ENCODE results near the gene HNRNPLL. TPM values are rescaled to one million over a fixed set of nuclear protein-coding genes. Genes with fewer than 3 reads are reported as not detected.
A peak's percentile ranks its signal among the peaks of the same experiment; 100 is the strongest.
"Not testable (repeated sequence)": the region's sequence is repeated elsewhere in the genome, so short reads cannot be mapped to it uniquely, and the experiment has no call there.

The HNRNPLL gene
- total RNA-seq, 2 experiments from 2014 or later = 53.5 to 59.8 TPM

DNA sequence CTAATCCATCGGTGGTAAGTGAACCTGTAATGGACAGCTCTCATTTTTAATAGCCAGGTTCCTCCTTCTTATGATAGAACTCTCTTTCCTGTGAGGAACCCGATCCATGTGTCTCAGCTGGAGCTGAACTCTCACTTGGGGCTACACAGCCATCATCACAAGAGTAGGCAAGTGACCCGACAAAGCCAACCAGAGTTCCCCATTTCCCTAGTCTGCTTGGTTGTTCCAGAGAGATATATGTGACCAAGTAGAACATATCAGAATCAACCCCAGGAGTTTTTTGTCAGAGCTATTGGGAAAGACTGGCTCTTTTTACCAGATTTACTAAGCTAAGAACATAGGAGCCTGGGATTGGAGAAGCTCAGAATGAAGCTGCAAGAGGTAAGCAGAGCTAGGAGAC is 14.6 kb upstream of the HNRNPLL start:
- CTCF ChIA-PET = interaction anchor here (0.9 to 1.5 kb wide), 6 partner anchors 11 to 130 kb away, joined by 3 to 5 read pairs (median 4); no protein-coding TSS in a partner anchor
- Mint-ChIP-seq H3K27me3 (peaks cover 4% of the 10 kb centered on the region), H3K36me3 (ENCODE audit: low read depth) (no peaks in the 10 kb centered on the region), H3K9me3 (ENCODE audit: low read depth) (peaks cover 5% of the 10 kb centered on the region), H3K27ac (no peak overlapping the region), H3K4me1 (peaks cover 41% of the 10 kb centered on the region), H3K4me3 (no peak overlapping the region)
- POLR2A ChIA-PET = interaction anchor here (0.8 to 1.3 kb wide), 2 partner anchors 45 to 134 kb away, joined by 4 read pairs; partner anchors contain the start of gene SRSF7
- DNase-seq (no peak), ATAC-seq (no peak)
- intact Hi-C loops (cut with DNase I, micrococcal nuclease) = no loop called here

DNA sequence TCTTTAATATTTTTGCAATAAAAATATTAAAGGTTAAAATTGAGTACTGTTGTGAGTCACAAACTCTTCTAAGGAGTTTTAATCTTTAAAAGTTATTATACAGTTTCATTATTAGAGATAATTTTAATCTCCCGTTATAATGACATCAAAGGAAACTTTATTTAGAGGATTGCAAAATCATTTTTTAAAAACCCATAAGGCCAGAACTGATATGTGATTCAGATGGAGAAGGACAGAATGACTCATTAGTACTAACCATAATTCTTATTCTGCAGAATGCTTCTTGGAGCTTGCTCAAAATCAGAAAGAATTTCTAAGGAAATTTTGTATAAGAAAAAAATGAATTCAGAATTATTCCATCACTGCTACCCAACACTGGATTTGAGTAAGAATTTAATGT is 12.5 kb upstream of the HNRNPLL start:
- no peak for DNase-seq
- Mint-ChIP-seq H3K27me3 (peaks cover 4% of the 10 kb centered on the region), H3K4me1 (peaks cover 52% of the 10 kb centered on the region), H3K27ac (no peak overlapping the region), H3K9me3 (ENCODE audit: low read depth) (no peaks in the 10 kb centered on the region), H3K36me3 (ENCODE audit: low read depth) (no peaks in the 10 kb centered on the region), H3K4me3 (no peak overlapping the region)
- ChIA-PET POLR2A (no interaction called here), CTCF (interaction anchor here (1.0 kb wide), 1 partner anchor 26 kb away, joined by 3 read pairs; no protein-coding TSS in a partner anchor)
- ATAC-seq = peak; percentile 66
- intact Hi-C loops (cut with DNase I, micrococcal nuclease) = loop anchor here (1.0 kb wide), 2 partner anchors 38 to 52 kb away; no protein-coding TSS in a partner anchor

DNA sequence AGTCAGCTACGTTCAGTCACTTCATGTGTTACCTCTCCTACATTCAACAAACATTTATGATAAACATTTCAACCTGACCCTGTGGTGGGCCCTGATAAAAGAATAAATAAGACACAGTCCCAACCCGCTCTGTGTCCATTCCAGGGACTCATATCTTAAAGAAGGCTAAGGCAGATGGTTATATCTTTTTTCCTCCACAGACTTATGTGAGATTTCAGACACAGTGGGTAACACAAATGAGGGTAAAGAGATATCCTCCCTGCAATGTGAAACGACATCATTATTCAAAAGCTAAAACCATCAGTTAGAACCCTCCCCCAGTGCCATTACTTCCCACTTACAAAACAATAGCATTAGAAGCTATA is 11.1 kb upstream of the HNRNPLL start:
- POLR2A ChIA-PET = interaction anchor here (1.0 kb wide), 1 partner anchor 139 kb away, joined by 4 read pairs; no protein-coding TSS in a partner anchor

DNA sequence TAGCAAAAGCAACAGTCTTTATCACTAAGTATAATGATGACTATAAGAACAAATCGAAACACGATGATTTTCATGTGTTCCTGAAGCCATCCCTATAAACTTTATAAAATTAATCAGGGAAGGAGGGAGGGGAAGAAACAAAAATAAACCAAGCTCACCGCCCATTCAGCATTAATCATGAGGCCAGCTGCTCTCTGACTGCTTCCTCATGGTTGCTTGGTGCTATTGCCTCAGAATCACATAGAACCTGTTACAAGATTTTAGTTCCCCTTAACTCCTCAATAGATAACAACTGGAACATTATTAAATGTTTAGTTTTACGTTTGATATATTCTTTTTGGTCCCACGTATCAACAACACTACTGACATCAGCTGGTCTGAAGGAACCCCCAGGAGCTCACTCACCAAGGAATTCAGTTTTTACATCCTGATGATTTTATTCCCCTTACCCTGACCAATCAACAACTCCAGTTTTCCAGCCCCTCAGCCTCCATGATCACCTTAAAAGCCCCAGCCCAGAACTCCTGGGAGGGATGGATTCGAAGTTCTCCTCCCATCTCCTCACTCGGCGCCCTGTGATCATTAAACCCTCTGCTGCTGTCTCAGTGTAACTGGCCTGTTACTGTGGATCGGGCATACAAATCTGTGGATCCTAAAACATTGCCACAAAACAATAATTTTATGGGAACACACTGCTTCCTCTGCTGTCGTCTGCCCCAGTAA is 10.6 kb upstream of the HNRNPLL start:
- H3K27me3 Mint-ChIP-seq = peaks cover 4% of the 10 kb centered on the region
- H3K9me3 Mint-ChIP-seq (ENCODE audit: low read depth) = no peaks in the 10 kb centered on the region
- no peaks in the 10 kb centered on the region for H3K36me3 Mint-ChIP-seq (ENCODE audit: low read depth)
- peaks cover 63% of the 10 kb centered on the region for H3K4me1 Mint-ChIP-seq
- CTCF ChIA-PET = interaction anchor here (1.0 to 1.9 kb wide), 4 partner anchors 10 to 31 kb away, joined by 3 to 4 read pairs (median 4); no protein-coding TSS in a partner anchor
- no peak for ATAC-seq
- H3K27ac Mint-ChIP-seq = no peak overlapping the region
- no peak overlapping the region for H3K4me3 Mint-ChIP-seq
- POLR2A ChIA-PET = interaction anchor here (0.6 to 1.0 kb wide), 2 partner anchors 10 to 139 kb away, joined by 3 to 4 read pairs; no protein-coding TSS in a partner anchor
- DNase-seq = no peak
- intact Hi-C loops (cut with DNase I, micrococcal nuclease) = no loop called here

More for the DNA sequence above, 11.1 kb upstream of the HNRNPLL start:
- no peak for DNase-seq
- Mint-ChIP-seq H3K36me3 (ENCODE audit: low read depth) (no peaks in the 10 kb centered on the region), H3K4me1 (peaks cover 60% of the 10 kb centered on the region), H3K9me3 (ENCODE audit: low read depth) (no peaks in the 10 kb centered on the region), H3K4me3 (no peak overlapping the region), H3K27ac (no peak overlapping the region), H3K27me3 (peaks cover 4% of the 10 kb centered on the region)
- CTCF ChIA-PET = interaction anchor here (1.0 to 1.9 kb wide), 4 partner anchors 10 to 32 kb away, joined by 3 to 4 read pairs (median 4); no protein-coding TSS in a partner anchor
- no peak for ATAC-seq
- intact Hi-C loops (cut with DNase I, micrococcal nuclease) = no loop called here

DNA sequence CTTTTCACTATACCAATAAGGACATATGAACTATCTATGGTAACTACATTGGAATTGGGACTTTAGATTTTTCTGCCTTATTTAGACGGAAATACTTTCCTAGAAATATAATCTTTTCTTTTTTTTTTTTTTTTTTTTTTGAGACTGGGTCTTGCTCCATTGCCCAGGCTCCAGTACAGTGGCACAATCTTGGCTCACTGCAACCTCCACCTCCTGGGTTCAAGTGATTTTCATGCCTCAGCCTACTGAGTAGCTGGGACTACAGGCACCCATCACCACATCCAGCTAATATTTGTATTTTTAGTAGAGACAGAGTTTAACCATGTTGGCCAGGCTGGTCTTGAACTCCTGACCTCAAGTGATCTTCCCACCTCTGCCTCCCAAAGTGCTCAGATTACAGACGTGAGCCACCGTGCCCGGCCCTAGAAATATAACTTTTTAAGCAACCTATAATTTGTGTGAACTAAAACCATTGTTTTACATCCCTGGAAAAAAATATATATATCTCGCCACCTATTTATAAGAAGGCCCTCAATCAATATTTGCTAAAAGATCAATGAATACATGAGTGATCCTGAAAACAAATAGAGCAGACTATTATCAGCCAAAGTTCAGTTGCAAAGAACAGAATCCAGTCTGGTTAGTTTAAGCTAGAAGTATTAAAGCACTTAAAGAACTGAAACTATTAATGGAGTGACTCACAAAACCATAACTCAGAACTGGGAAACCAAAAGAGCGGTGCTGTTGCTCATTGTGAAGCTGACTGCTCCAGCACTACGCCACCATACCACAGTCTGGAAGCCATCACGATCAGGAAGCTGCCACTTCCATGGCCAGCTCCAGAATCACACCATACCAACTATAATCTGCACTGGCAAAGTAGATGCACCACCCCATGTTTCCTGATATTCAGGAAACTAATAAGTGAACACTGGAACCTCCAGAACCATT is 8.4 kb upstream of the HNRNPLL start:
- ATAC-seq (peak; percentile 75), DNase-seq (peak; percentile 46)
- Mint-ChIP-seq H3K27ac (no peak overlapping the region), H3K36me3 (ENCODE audit: low read depth) (no peaks in the 10 kb centered on the region), H3K9me3 (ENCODE audit: low read depth) (no peaks in the 10 kb centered on the region), H3K27me3 (peaks cover 2% of the 10 kb centered on the region), H3K4me1 (peaks cover 66% of the 10 kb centered on the region), H3K4me3 (no peak overlapping the region)
- intact Hi-C loops (cut with DNase I, micrococcal nuclease) = no loop called here
- ChIA-PET POLR2A (interaction anchor here (0.5 to 0.9 kb wide), 3 partner anchors 30 to 140 kb away, joined by 3 to 4 read pairs (median 4); partner anchors contain the start of gene SRSF7), CTCF (interaction anchor here (0.7 to 2.7 kb wide), 7 partner anchors 9 to 114 kb away, joined by 3 to 11 read pairs (median 6); partner anchors contain the start of genes GALM and HNRNPLL)

DNA sequence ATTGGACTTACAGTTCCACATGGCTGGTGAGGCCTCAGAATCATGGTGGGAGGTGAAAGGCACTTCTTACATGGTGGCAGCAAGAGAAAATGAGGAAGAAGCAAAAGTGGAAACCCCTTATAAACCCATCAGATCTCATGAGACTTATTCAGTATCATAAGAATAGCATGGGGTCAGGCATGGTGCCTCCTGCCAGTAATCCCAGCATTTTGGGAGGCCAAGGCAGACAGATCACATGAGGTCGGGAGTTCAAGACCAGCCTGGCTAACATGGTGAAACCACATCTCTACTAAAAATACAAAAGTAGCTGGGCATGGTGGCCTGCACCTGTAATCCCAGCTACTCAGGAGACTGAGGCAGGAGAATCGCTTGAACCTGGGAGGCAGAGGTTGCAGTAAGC is 6.5 kb upstream of the HNRNPLL start:
- peak overlapping the region; percentile 20 for H3K27ac Mint-ChIP-seq
- intact Hi-C loops (cut with DNase I, micrococcal nuclease) = loop anchor here in 1 of 2 experiments (5.0 kb wide), 1 partner anchor 883 kb away; no protein-coding TSS in a partner anchor
- DNase-seq; ATAC-seq; H3K27me3 Mint-ChIP-seq; H3K9me3 Mint-ChIP-seq (ENCODE audit: low read depth); H3K4me3 Mint-ChIP-seq; H3K36me3 Mint-ChIP-seq (ENCODE audit: low read depth): not testable (repeated sequence)
- H3K4me1 Mint-ChIP-seq = peaks cover 58% of the 10 kb centered on the region
- ChIA-PET CTCF (interaction anchor here (1.2 kb wide), 1 partner anchor 21 kb away, joined by 3 read pairs; no protein-coding TSS in a partner anchor), POLR2A (interaction anchor here (1.1 kb wide), 1 partner anchor 20 kb away, joined by 7 read pairs; no protein-coding TSS in a partner anchor)

DNA sequence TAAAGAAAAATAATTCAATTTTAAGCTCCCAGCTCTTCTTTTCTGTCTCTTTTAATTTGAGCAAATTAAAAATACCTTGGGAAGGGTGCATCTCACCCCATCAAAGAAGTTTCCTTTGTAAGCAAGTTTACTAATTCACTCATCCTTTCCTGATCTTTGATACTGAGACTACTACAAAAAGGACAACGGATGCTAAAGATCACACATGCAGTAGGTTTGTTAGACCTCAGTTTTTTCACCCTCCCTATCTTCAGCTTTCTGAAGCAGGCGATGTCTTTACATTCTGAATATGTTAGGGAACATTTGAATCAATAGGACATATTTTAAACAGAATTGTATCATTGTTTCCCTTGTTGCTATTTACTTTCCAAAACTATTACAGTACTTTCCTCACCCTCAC is 6.0 kb upstream of the HNRNPLL start:
- Mint-ChIP-seq H3K9me3 (ENCODE audit: low read depth) (no peaks in the 10 kb centered on the region), H3K27ac (peak overlapping the region; percentile 20), H3K36me3 (ENCODE audit: low read depth) (no peaks in the 10 kb centered on the region), H3K27me3 (peaks cover 2% of the 10 kb centered on the region), H3K4me1 (peaks cover 58% of the 10 kb centered on the region), H3K4me3 (no peak overlapping the region)
- POLR2A ChIA-PET = interaction anchor here (1.1 kb wide), 1 partner anchor 19 kb away, joined by 7 read pairs; no protein-coding TSS in a partner anchor
- intact Hi-C loops (cut with DNase I, micrococcal nuclease) = loop anchor here in 1 of 2 experiments (5.0 kb wide), 1 partner anchor 884 kb away; no protein-coding TSS in a partner anchor
- DNase-seq = no peak
- CTCF ChIA-PET = interaction anchor here (1.2 kb wide), 1 partner anchor 20 kb away, joined by 3 read pairs; no protein-coding TSS in a partner anchor
- ATAC-seq = peak; percentile 37

DNA sequence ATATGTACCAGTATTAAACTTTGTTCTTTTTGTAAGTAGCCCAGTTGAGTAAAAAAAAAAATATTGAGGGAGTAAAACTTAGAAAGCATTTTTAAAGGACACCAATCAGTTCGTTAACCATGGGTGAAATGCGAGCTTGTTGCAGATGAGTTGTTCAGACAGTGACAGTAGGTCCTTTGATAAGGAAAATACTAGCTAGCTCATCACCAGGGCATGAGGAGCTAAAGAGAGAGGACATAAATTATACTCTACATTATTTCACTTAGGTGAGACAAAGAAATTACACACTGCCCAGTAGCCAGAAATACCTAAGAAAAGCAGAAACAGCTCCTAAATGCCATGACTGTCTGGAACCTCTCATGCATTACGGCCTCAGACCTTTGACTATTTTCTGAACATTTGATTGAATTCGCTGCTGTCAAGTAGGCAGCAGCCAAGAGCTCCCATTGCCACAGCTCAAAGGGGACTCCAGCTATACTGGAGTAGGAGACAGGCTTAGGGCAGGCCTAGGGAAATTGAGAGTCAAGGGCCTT is 2.6 kb upstream of the HNRNPLL start:
- intact Hi-C loops (cut with DNase I, micrococcal nuclease) = loop anchor here in 1 of 2 experiments (5.0 kb wide), 1 partner anchor 887 kb away; no protein-coding TSS in a partner anchor
- no peak for DNase-seq
- H3K4me3 Mint-ChIP-seq = no peak overlapping the region
- H3K27me3 Mint-ChIP-seq = no peaks in the 10 kb centered on the region
- H3K9me3 Mint-ChIP-seq (ENCODE audit: low read depth) = no peaks in the 10 kb centered on the region
- peaks cover 7% of the 10 kb centered on the region for H3K36me3 Mint-ChIP-seq (ENCODE audit: low read depth)
- ChIA-PET CTCF (interaction anchor here (0.6 to 18.0 kb wide), 13 partner anchors 8 to 134 kb away, joined by 3 to 215 read pairs (median 5); no protein-coding TSS in a partner anchor), POLR2A (interaction anchor here (0.6 to 1.6 kb wide), 4 partner anchors 48 to 146 kb away, joined by 3 read pairs; partner anchors contain the start of gene SRSF7)
- no peak overlapping the region for H3K27ac Mint-ChIP-seq
- ATAC-seq = no peak
- peaks cover 43% of the 10 kb centered on the region for H3K4me1 Mint-ChIP-seq

DNA sequence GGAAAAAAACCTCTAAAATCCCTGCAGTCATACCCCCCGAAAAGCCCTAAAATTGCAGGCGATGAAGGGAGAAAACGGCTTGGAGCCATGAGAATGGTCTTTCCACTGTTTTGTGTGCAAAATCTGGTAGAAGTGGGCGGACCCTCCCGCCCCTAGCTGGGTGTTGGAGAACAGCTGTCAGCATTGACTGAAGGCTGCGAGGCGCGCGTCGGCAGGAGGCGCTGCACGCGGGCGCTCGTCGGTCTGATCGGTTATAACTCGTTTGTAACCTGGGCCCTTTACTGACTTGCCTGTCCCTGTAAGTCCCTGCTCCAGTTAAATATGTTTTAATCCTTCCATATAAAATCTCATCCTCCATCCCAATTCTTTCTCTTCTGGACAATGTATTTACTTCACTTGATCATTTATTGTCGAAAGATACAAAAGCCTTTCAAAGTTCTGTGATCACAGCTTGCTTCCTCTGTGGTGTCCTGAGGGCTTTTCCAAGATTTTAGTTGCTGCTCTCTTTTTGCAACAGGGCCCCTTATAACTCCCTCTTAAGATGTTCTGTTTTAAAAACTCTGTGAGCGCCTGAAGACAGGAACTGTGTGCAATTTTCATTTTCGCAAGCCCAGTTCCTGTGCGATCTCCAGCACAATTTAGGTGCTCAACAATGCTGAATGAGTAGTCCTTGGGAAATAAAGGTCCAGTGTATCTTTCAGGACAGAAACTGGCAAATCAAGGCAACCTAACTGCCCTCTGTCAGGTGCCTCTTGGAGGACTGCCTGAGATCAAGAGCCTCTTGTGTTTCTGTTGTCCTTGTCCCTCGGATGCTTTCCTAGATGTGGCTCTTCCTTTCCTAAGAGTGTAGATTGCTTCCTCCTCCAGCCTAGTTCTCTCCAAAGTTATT is 918 bp upstream of the HNRNPLL start:
- ChIA-PET POLR2A (interaction anchor here (0.6 to 3.0 kb wide), 7 partner anchors 9 to 147 kb away, joined by 3 to 19 read pairs (median 4); partner anchors contain the start of genes GALM and SRSF7), CTCF (interaction anchor here (0.6 to 18.0 kb wide), 40 partner anchors 9 to 599 kb away, joined by 3 to 215 read pairs (median 5); partner anchors contain the start of gene GALM)
- Mint-ChIP-seq H3K27ac (peak overlapping the region; percentile 94), H3K27me3 (no peaks in the 10 kb centered on the region), H3K4me1 (peaks cover 42% of the 10 kb centered on the region), H3K36me3 (ENCODE audit: low read depth) (peaks cover 19% of the 10 kb centered on the region), H3K9me3 (ENCODE audit: low read depth) (no peaks in the 10 kb centered on the region), H3K4me3 (peak overlapping the region; percentile 76)
- DNase-seq (peak; percentile 92), ATAC-seq (peak; percentile 74)
- intact Hi-C loops (cut with DNase I, micrococcal nuclease) = loop anchor here (1.0 to 5.0 kb wide), 14 partner anchors 50 to 519 kb away; partner anchors contain the start of genes ATL2 (in 2 of the 2), SRSF7 (in 2 of the 2), GEMIN6 (in 1 of the 2) and SOS1 (in 1 of the 2)

Data from activated CD4-positive, alpha-beta T cell treated with anti-CD3 and anti-CD28 coated beads for 36 hours (primary cell).